Measurements from ENCODE around the gene SNAPC4.
"Not testable (repeated sequence)": the region's sequence is repeated elsewhere in the genome, so short reads cannot be mapped to it uniquely, and the experiment has no call there.

The SNAPC4 gene

GRCh38 chr9:136354592-136355085 lies 45.3 kb downstream of the SNAPC4 start:
- DNase-seq: peak in 1 of 2 experiments; percentile 22

GRCh38 chr9:136353757-136354488 lies 46.0 kb downstream of the SNAPC4 start:
- no peak for DNase-seq

GRCh38 chr9:136353088-136353487 lies 46.9 kb downstream of the SNAPC4 start:
- no peak for DNase-seq

GRCh38 chr9:136352682-136353081 lies 47.3 kb downstream of the SNAPC4 start:
- no peak for DNase-seq

GRCh38 chr9:136351868-136352267 lies 48.1 kb downstream of the SNAPC4 start:
- not testable (repeated sequence) for DNase-seq

GRCh38 chr9:136351252-136351800 lies 48.6 kb downstream of the SNAPC4 start:
- DNase-seq: no peak

Data from NCI-H526 (cell line).